SH-SY5Y (cell line): ENCODE data around the gene PAFAH1B1.

Experiments
- GATA2 ChIP-seq: IDR thresholded peaks from 2 replicates; pipeline ENCODE4 v1.6.1; 2011; ENCODE audit warnings: mild to moderate bottlenecking, low read depth, low read length
- GATA3 ChIP-seq: IDR thresholded peaks from 2 replicates; pipeline ENCODE4 v1.6.1; 2011; ENCODE audit warnings: low read depth, mild to moderate bottlenecking, low read length, moderate library complexity

DNA sequence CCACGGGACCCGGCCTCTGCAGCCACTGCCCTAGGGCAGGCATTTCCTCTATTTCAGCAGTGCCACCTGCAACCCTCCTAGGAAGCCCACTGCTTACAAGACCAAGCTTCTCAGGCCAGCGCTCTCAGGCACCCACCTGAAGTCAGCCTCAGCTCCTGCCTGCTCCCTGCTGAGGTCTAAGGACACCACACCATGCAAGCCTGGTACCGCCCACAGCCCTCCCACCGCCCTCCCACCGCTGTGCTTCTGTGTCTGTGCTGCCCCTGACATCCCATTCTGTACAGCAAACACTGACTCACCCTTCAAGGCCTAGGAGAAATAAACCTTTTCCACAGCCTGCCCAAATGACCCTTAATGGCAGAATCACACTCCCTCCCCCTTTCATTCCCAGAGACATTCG, 111.8 kb downstream of the PAFAH1B1 start:
- TF ChIP-seq GATA2 = no peak
- TF ChIP-seq GATA3 = no peak
